Astrocyte of the cerebellum (primary cell): ENCODE measurements around the gene RPL37.
"Not testable (repeated sequence)": the region's sequence is repeated elsewhere in the genome, so short reads cannot be mapped to it uniquely, and the experiment has no call there.

Source experiments
- DNase-seq: peaks from one replicate; pipeline ENCODE4 v3.0.0-alpha.2; 2011; ENCODE audit warnings: low read depth
- H3K4me3 ChIP-seq: 2 replicates; pipeline ENCODE4 v1.5.1; 2011; ENCODE audit warnings: mild to moderate bottlenecking, low read depth, low read length, moderate library complexity
- CTCF ChIP-seq: IDR thresholded peaks from 2 replicates; pipeline ENCODE4 v1.5.1; 2012; ENCODE audit warnings: low read length, low read depth, moderate library complexity, mild to moderate bottlenecking; ENCODE audit errors: missing control alignments
- in situ Hi-C: cut with HindIII; loops from 2 replicates; pipeline ENCODE4 v1.10.0; 2017; ENCODE audit warnings: low sequenced_read_pairs

Gene RPL37

DNA sequence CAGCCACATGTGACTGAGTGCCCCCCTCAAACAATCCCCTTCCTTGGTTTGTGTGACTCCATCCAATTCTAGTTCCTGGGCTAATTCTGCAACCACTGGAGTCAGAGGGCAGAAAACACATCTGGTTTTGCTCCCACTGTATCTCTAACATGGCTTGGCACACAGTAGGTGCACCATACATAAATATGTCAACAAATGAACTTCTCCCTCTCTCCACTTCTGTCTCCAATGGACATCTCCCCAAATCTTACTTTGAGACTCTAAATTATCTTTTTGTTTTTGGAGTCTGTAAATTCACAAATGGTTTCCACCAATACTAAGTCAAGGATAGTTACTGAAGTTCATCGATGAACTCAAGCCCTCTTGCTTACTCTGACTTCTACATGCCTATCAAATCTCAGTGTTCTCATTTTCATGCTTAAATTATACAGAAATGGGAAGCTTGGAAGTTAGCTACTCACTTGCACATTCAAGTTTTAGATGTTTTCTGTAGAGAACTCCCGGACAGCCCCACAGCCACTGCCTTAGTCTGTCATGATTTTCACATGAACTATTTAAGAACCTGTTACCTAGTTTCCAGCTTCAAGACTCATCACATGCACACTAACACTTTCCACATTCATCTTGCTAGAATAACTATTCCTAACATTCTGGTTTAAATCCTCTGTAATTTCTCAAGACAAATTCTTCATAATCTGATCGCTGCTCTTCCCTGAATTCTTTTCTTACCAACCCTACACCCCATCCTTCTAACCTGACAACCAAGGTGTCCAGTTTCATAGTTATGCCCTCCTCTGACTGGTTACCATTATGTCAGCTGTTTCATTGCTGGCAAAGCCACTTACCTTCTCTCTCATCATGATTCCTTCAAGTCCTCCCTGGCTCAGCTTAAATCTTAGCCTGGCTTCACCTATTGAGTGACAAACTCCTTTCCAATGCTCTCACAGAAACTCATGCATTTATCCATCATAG is 6.0 kb downstream of the RPL37 start:
- TF ChIP-seq CTCF = no peak
- no peak overlapping the region for H3K4me3 ChIP-seq
- no peak for DNase-seq
- in situ Hi-C loops = no loop called here

- no peak for TF ChIP-seq CTCF
- no peak overlapping the region for H3K4me3 ChIP-seq
- no peak for DNase-seq
- in situ Hi-C loops = no loop called here
These were observed 6.9 kb downstream of the RPL37 start for GRCh38 chr5:40828021-40828631.

DNA sequence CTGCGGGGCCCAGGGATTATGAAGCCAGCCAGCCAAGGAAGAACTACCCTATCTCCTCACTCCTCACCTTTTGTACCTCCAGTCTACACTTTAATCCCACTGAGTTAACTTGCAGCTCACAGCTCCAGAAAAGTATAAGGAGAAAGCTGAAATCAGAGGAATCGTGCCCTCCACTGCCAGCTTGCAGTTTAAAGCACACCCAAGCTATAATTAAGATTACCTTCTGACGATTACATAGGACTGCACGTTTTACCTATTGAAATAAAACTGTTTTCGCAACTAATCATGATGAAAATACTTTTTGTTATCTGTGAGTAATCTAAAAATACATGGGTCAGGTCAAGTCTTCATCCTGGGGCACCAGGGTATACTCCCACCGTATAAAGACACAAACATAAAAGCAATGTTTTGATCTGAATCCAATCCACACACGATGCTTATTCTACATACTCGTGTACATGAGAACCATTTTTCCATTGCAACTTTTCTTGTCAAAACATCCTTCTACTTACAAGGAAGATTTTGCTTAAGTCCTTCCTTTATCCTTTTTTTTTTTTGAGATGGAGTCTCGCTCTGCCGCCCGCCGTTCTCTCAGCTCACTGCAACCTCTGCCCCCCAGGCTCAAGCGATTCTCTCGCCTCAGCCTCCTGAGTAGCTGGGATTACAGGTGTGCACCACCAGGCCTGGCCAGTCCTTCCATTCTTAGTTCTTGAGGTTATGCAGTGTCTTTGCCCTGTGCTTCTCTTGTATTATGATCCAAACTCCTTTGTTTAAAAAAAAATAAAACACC is 7.6 kb downstream of the RPL37 start:
- no peak for TF ChIP-seq CTCF
- in situ Hi-C loops = no loop called here
- no peak for DNase-seq

GRCh38 chr5:40826489-40827187 is 8.4 kb downstream of the RPL37 start:
- DNase-seq = no peak
- in situ Hi-C loops = no loop called here
- no peak for TF ChIP-seq CTCF
- no peak overlapping the region for H3K4me3 ChIP-seq

More for the DNA sequence above, 7.6 kb downstream of the RPL37 start:
- H3K4me3 ChIP-seq = no peak overlapping the region

DNA sequence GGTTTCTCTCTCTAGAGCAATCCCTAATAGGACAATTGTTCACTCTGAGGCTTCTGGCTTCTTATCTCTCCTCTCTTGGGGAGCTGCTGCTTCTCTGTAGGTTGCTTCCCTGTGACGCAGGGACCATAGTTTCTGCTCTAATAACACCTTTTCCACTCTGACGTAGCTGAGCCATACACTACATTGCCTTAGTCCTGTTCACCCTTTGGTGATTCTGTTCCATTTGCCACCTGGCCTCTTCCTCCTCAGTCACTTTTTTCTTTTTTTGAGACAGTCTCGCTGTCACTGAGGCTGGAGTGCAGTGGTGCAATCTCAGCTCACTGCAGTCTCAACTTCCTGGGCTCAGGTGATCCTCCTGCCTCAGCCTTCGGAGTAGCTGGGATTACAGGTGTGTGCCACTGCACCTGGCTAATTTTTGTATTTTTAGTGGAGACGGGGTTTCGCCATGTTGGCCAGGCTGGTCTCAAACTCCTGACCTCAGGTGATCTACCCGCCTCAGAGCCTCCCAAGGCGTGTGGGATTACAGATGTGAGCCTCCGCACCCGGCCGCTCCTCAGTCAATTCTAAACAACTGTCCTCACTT is 9.5 kb downstream of the RPL37 start:
- H3K4me3 ChIP-seq, DNase-seq, in situ Hi-C loops: not testable (repeated sequence)

DNA sequence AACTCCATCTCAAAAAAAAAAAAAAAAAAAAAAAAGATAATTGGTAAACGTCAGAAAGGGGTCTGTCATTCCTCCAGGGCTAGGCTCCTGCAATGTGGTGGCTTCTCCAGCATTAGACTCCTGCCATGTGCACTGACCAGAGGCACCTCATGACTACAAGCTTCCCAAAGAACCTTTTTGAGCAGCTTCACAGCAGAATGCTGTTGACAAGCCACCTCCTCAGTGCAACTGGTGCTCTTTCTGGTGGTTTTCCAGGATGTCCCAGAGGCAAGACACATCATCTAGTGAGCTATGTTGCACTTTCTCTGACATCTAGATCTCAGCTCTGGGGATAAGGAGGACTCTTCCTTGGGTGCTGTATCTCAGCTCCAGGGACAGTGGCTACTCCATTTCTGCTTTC is 11.6 kb downstream of the RPL37 start:
- no peak for DNase-seq
- no peak for TF ChIP-seq CTCF
- in situ Hi-C loops = no loop called here

More for the DNA sequence above, 11.6 kb downstream of the RPL37 start:
- H3K4me3 ChIP-seq = no peak overlapping the region
